Subcutaneous abdominal adipose tissue (tissue), 5 donors: Measurements from ENCODE around the gene MYBPC1.

Experiments
- H3K27ac ChIP-seq: one replicate; pipeline ENCODE4 v1.7.0; 2013; ENCODE audit warnings: low read depth, mild to moderate bottlenecking, inconsistent platforms, low read length, moderate library complexity
- H3K27me3 ChIP-seq, 5 donors: one replicate each; pipeline ENCODE4 v1.7.0; 2013; ENCODE audit warnings: low read length in 5 of 5, inconsistent platforms in 1 of 5; ENCODE audit not compliant: control insufficient read depth in 5 of 5, insufficient read depth in 4 of 5
- H3K36me3 ChIP-seq, 5 donors: one replicate each; pipeline ENCODE4 v1.7.0; 2013; ENCODE audit warnings: low read length in 5 of 5; ENCODE audit not compliant: control insufficient read depth in 5 of 5, insufficient read depth in 5 of 5
- H3K4me1 ChIP-seq, 5 donors: one replicate each; pipeline ENCODE4 v1.7.0; 2013; ENCODE audit warnings: low read length in 5 of 5, mild to moderate bottlenecking in 3 of 5, moderate library complexity in 1 of 5; ENCODE audit not compliant: control insufficient read depth in 5 of 5, insufficient read depth in 5 of 5
- H3K4me3 ChIP-seq, 5 donors: one replicate each; pipeline ENCODE4 v1.7.0; 2013; ENCODE audit warnings: low read length in 5 of 5, low read depth in 1 of 5
- H3K9ac ChIP-seq, 5 donors: one replicate each; pipeline ENCODE4 v1.7.0; 2013; ENCODE audit warnings: low read length in 5 of 5, mild to moderate bottlenecking in 4 of 5, moderate library complexity in 3 of 5
- H3K9me3 ChIP-seq, 5 donors: one replicate each; pipeline ENCODE4 v1.7.0; 2013; ENCODE audit warnings: low read length in 5 of 5; ENCODE audit not compliant: control insufficient read depth in 5 of 5
- donor health status: healthy.
- donor health status: healthy.
- donor health status: healthy.
- donor health status: healthy.
- donor health status: healthy.

The MYBPC1 gene

DNA sequence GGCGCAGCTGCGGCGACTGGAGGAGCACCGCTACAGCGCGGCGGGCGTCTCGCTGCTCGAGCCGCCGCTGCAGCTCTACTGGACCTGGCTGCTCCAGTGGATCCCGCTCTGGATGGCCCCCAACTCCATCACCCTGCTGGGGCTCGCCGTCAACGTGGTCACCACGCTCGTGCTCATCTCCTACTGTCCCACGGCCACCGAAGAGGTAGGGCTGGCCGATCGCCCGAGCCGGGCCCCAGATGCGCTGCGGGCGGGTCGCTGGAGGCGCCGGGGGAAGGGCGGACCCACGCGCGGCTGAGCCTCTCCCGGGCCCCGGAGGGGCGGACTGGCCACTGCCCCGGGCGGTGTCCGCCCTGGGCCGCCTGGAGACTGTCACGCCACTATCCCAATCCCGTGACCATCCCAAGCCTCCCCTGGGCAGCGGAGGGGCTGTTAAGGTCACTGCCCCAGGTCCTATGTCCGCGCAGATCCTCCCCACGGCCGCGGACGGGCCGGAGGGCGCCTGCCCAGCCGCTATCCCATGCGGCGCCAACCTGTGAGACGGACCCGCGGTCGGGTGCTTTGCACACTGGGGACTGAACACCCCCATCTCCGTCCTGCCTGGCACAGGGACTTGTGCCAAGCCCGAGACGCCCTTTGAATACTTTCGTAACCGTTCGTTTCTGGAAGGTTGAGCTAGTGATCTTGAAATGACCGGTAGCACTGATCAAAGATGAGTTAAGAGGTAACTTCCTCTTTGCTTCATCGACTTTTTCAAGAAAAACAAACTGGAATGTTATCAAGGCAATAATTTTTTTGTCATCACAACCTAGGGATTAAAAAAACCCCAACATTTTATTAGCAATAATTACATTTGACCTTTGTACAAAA lies 103.4 kb downstream of the MYBPC1 start:
- Histone ChIP-seq H3K4me1 (peaks cover 0 to 41% (median 40%) of the 10 kb centered on the region in 5 donors), H3K9ac (peak overlapping the region; percentile 66 to 91 (median 87)), H3K4me3 (peak overlapping the region; percentile 71 to 97 (median 86)), H3K27ac (peak overlapping the region; percentile 96), H3K9me3 (no peaks in the 10 kb centered on the region), H3K36me3 (no peaks in the 10 kb centered on the region), H3K27me3 (no peaks in the 10 kb centered on the region)

GRCh38 chr12:101698800-101699347 lies 104.1 kb downstream of the MYBPC1 start:
- Histone ChIP-seq H3K4me3 (peak overlapping the region; percentile 71 to 97 (median 86)), H3K27me3 (no peaks in the 10 kb centered on the region), H3K9me3 (no peaks in the 10 kb centered on the region), H3K36me3 (no peaks in the 10 kb centered on the region), H3K27ac (peak overlapping the region; percentile 96), H3K4me1 (peaks cover 0 to 41% (median 40%) of the 10 kb centered on the region in 5 donors), H3K9ac (peak overlapping the region in 4 of 5 donors; percentile 81 to 91 (median 88))

DNA sequence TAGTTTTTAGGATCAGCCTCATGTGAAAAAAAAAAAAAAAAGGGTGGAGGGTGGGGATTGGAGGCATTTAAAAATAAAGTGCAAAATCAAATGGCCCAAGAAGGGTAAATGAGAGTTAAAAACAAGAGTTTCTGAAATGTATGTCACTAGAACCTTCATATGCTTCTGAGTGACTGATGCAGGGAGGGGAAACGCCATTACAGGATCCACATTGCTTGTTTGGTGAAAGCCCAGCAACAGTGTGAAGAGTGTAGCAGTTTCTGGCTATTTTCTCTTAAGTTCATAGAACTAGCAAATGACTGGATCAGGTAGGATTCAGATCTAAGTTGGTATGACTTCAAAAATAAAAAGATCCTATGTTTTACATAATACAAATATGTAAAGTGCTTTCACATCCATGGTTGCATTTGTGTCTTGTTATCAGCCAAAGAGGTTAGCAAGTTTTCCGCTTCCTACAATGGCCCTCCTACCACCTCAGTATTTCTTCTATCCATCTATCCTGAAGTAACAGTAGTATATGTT lies 105.6 kb downstream of the MYBPC1 start:
- Histone ChIP-seq H3K36me3 (no peaks in the 10 kb centered on the region), H3K27ac (peak overlapping the region; percentile 13), H3K27me3 (no peaks in the 10 kb centered on the region), H3K9ac (peak overlapping the region in 1 of 5 donors; percentile 25), H3K9me3 (no peaks in the 10 kb centered on the region), H3K4me3 (no peak overlapping the region), H3K4me1 (peaks cover 0 to 41% (median 40%) of the 10 kb centered on the region in 5 donors)

- H3K27ac ChIP-seq: no peak overlapping the region
- H3K36me3 ChIP-seq: no peaks in the 10 kb centered on the region
- H3K9me3 ChIP-seq: no peaks in the 10 kb centered on the region
- no peaks in the 10 kb centered on the region for H3K27me3 ChIP-seq
- H3K9ac ChIP-seq: no peak overlapping the region
- no peak overlapping the region for H3K4me3 ChIP-seq
- H3K4me1 ChIP-seq: peaks cover 0 to 31% (median 24%) of the 10 kb centered on the region in 5 donors
These were observed 108.7 kb downstream of the MYBPC1 start for GRCh38 chr12:101703487-101703886.

DNA sequence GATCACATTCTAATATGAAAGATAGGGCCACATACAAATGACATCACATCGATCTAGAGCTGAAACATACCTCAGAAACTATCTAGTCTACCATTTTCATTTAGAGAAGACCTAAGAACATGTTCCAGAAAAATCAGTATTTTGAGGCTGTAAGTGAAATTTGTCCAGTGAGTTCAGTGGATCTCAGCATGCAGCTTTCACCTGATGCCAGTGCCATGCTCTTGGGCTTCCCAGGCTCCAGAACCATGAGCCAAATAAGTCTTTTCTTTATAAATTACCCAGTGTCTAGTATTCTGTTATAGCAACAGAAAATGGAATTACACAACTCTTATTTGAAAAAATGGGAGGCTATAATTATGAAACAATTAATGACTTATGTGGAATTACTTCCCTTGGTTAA lies 111.6 kb downstream of the MYBPC1 start:
- no peaks in the 10 kb centered on the region for H3K36me3 ChIP-seq
- peaks cover 0 to 7% (median 2%) of the 10 kb centered on the region in 5 donors for H3K4me1 ChIP-seq
- no peak overlapping the region for H3K4me3 ChIP-seq
- no peak overlapping the region for H3K27ac ChIP-seq
- H3K9me3 ChIP-seq: no peaks in the 10 kb centered on the region
- H3K9ac ChIP-seq: no peak overlapping the region
- no peaks in the 10 kb centered on the region for H3K27me3 ChIP-seq

DNA sequence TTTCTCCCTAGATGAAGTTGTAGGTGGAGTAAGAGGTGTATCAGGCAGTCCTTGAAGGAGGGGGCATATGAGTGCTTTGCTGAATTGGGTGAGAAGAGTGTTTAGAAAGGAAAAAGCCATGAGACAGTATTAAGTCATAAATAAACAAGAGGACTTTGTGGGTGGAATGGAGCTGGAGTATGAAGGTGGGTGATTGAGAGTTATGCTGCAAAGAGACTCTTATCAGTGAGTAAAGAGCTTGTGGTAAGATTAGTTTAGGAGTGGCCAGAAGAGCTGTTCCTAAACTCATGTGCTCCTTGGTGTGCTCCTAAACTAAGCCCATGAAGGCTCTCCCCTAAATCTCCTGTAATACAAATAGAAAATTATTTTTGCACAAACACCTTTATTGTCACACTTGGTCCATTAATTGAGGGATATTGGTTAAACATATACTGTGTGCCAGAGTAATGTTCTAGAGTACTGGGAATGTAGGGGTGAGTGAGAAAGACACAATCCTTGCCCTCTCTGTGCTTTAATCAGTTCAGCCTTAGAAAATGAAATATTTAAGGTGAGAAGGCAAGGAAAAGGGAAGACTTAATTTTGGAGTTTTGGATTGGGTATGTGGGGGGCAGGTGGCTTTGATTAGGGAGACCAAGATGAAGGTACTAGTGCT lies 112.5 kb downstream of the MYBPC1 start:
- no peaks in the 10 kb centered on the region for H3K27me3 ChIP-seq
- H3K4me3 ChIP-seq: no peak overlapping the region
- no peak overlapping the region for H3K9ac ChIP-seq
- H3K27ac ChIP-seq: no peak overlapping the region
- no peaks in the 10 kb centered on the region for H3K9me3 ChIP-seq
- peaks cover 0 to 7% (median 0%) of the 10 kb centered on the region in 5 donors for H3K4me1 ChIP-seq
- H3K36me3 ChIP-seq: no peaks in the 10 kb centered on the region

DNA sequence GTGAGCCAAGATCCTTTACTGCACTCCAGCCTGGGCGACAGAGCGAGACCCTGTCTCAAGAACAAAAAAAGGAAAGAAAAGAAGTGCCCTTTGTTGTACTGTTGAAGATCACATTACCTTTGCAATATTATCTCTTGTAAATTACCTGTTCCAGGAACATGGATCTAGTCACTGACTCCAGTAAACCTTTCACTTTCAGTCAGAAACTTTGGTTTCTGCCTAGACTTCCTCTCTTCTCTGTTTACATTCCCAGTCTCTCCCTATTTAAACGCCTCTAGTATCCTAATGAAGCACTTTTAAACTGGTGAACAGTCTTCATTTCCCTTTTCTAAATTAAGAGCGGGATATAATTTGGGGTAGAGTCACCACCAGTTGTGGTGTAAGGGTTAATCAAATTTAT lies 115.5 kb downstream of the MYBPC1 start:
- Histone ChIP-seq H3K9ac (no peak overlapping the region), H3K4me1 (peaks cover 4 to 27% (median 21%) of the 10 kb centered on the region in 5 donors), H3K9me3 (no peaks in the 10 kb centered on the region), H3K36me3 (no peaks in the 10 kb centered on the region), H3K27ac (no peak overlapping the region), H3K27me3 (no peaks in the 10 kb centered on the region), H3K4me3 (no peak overlapping the region)

GRCh38 chr12:101713059-101713682 lies 118.4 kb downstream of the MYBPC1 start:
- peak overlapping the region; percentile 1 to 66 (median 46) for H3K9ac ChIP-seq
- H3K27me3 ChIP-seq: no peaks in the 10 kb centered on the region
- H3K4me1 ChIP-seq: peaks cover 4 to 34% (median 30%) of the 10 kb centered on the region in 5 donors
- H3K4me3 ChIP-seq: peak overlapping the region in 3 of 5 donors; percentile 44 to 66 (median 49)
- no peaks in the 10 kb centered on the region for H3K9me3 ChIP-seq
- peak overlapping the region; percentile 50 for H3K27ac ChIP-seq
- H3K36me3 ChIP-seq: no peaks in the 10 kb centered on the region

DNA sequence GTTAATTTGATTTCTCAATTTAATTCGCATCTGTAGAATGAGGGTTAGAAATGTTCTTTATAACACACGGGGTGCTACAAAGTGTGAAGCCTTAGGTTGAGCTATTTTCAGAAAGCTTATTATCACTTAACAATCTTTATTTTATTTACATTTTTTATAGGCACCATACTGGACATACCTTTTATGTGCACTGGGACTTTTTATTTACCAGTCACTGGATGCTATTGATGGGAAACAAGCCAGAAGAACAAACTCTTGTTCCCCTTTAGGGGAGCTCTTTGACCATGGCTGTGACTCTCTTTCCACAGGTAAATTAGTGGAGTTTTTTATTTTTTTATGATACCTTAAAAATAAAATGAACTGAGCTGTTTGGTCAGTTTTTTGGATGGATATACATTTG lies 119.2 kb downstream of the MYBPC1 start:
- Histone ChIP-seq H3K4me1 (peaks cover 4 to 34% (median 30%) of the 10 kb centered on the region in 5 donors), H3K4me3 (no peak overlapping the region), H3K27ac (peak overlapping the region; percentile 50), H3K27me3 (no peaks in the 10 kb centered on the region), H3K9ac (peak overlapping the region in 3 of 5 donors; percentile 1 to 47 (median 22)), H3K9me3 (no peaks in the 10 kb centered on the region), H3K36me3 (peaks cover 0 to 2% (median 0%) of the 10 kb centered on the region in 5 donors)
